ENCODE measurements around the gene NEK10. TPM values are rescaled to one million over a fixed set of nuclear protein-coding genes. Genes with fewer than 3 reads are reported as not detected.

Gene NEK10
- total RNA-seq, 1 experiment from 2014 or later, result 5.7 TPM

DNA sequence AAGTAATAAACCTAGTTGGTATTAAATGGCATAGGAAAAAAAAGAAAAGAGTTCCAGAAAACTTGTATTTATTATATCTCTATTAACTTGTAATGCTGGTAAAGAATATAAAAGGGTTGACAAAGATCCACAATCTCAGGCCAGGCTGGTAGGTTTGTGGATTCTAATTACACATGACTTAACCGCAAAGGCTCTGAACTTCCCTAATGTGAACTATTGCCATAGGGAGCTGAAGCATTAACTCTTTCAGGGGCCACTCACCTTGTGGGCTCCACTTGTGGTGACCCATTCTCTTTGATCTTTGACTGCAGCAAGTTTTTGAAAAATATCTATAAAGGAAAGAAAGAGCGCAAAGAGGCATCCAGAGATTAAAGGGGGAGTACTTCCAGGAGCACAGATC lies 58.5 kb downstream of the NEK10 start:
- H3K36me3 ChIP-seq (ENCODE audit: control insufficient read depth, insufficient read depth, low read length), result no peaks in the 10 kb centered on the region
- H3K4me1 ChIP-seq (ENCODE audit: control insufficient read depth, insufficient read depth, low read length), result peaks cover 18% of the 10 kb centered on the region
- peak overlapping the region; percentile 61 for H3K27ac ChIP-seq (ENCODE audit: low read length)
- ChIA-PET POLR2A (interaction anchor here (0.5 kb wide), 1 partner anchor 71 kb away, joined by 4 read pairs; no protein-coding TSS in a partner anchor), CTCF (no interaction called here)
- peaks cover 11% of the 10 kb centered on the region; the same call in 1 of the 2 replicates for H3K9me3 ChIP-seq (ENCODE audit: control insufficient read depth, insufficient read depth, low read depth, low read length)
- no peak overlapping the region for H3K4me3 ChIP-seq (ENCODE audit: low read depth in 2 of 2, low read length in 2 of 2)
- ATAC-seq (no peak), DNase-seq (ENCODE audit: low read depth, low spot score) (no peak)
- intact Hi-C loops (cut with micrococcal nuclease; ENCODE audit: unreplicated experiment), result no loop called here
- BruUV-seq (replicated peaks), result no TSS peak
- H3K27me3 ChIP-seq (ENCODE audit: control insufficient read depth, insufficient read depth, low read length), result no peaks in the 10 kb centered on the region
- TF ChIP-seq TCF7L2 (IDR thresholded peaks at IDR 0.05; ENCODE audit: low read depth, low read length), result no peak
- TF ChIP-seq POLR2AphosphoS5 (IDR thresholded peaks at IDR 0.05; ENCODE audit: low read depth, low read length), result no peak
- TF ChIP-seq, protein P1, sequence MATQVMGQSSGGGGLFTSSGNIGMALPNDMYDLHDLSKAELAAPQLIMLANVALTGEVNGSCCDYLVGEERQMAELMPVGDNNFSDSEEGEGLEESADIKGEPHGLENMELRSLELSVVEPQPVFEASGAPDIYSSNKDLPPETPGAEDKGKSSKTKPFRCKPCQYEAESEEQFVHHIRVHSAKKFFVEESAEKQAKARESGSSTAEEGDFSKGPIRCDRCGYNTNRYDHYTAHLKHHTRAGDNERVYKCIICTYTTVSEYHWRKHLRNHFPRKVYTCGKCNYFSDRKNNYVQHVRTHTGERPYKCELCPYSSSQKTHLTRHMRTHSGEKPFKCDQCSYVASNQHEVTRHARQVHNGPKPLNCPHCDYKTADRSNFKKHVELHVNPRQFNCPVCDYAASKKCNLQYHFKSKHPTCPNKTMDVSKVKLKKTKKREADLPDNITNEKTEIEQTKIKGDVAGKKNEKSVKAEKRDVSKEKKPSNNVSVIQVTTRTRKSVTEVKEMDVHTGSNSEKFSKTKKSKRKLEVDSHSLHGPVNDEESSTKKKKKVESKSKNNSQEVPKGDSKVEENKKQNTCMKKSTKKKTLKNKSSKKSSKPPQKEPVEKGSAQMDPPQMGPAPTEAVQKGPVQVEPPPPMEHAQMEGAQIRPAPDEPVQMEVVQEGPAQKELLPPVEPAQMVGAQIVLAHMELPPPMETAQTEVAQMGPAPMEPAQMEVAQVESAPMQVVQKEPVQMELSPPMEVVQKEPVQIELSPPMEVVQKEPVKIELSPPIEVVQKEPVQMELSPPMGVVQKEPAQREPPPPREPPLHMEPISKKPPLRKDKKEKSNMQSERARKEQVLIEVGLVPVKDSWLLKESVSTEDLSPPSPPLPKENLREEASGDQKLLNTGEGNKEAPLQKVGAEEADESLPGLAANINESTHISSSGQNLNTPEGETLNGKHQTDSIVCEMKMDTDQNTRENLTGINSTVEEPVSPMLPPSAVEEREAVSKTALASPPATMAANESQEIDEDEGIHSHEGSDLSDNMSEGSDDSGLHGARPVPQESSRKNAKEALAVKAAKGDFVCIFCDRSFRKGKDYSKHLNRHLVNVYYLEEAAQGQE (IDR thresholded peaks at IDR 0.05; ENCODE audit: insufficient read depth in 1 of 2, low read depth in 2 of 2, low read length in 1 of 2), result no peak
- TF ChIP-seq SIN3A (IDR thresholded peaks at IDR 0.05; ENCODE audit: borderline replicate concordance, insufficient read depth, low read depth, low read length), result no peak
- in situ Hi-C loops (cut with HindIII; ENCODE audit: low pct_unique_long_range_greater_than_20kb, low sequenced_read_pairs), result no loop called here

DNA sequence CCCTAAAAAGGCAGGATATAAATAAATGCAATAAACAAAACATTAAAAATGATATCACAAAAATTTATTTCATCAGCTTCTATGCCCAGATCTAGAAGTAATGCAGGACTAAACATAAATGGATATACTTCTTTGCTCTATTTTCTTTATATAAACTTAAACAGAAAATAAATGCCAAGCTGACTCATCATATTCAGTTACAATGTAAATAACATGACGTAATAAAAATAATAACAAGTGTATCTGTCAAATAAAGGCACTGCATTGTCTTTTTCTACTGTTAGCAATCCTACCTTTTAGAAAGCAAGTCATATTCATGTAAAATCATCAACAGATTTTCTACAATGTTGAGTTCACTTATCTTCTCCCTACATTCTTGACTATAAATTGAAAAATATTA lies 61.6 kb downstream of the NEK10 start:
- intact Hi-C loops (cut with micrococcal nuclease; ENCODE audit: unreplicated experiment) (no loop called here), in situ Hi-C loops (cut with HindIII; ENCODE audit: low pct_unique_long_range_greater_than_20kb, low sequenced_read_pairs) (no loop called here)
- H3K27me3 ChIP-seq (ENCODE audit: control insufficient read depth, insufficient read depth, low read length), result no peaks in the 10 kb centered on the region
- peaks cover 11% of the 10 kb centered on the region; the same call in 1 of the 2 replicates for H3K9me3 ChIP-seq (ENCODE audit: control insufficient read depth, insufficient read depth, low read depth, low read length)
- H3K27ac ChIP-seq (ENCODE audit: low read length), result no peak overlapping the region
- ChIA-PET CTCF (no interaction called here), POLR2A (no interaction called here)
- no peak for ATAC-seq
- peaks cover 18% of the 10 kb centered on the region for H3K4me1 ChIP-seq (ENCODE audit: control insufficient read depth, insufficient read depth, low read length)
- TF ChIP-seq, protein P2, sequence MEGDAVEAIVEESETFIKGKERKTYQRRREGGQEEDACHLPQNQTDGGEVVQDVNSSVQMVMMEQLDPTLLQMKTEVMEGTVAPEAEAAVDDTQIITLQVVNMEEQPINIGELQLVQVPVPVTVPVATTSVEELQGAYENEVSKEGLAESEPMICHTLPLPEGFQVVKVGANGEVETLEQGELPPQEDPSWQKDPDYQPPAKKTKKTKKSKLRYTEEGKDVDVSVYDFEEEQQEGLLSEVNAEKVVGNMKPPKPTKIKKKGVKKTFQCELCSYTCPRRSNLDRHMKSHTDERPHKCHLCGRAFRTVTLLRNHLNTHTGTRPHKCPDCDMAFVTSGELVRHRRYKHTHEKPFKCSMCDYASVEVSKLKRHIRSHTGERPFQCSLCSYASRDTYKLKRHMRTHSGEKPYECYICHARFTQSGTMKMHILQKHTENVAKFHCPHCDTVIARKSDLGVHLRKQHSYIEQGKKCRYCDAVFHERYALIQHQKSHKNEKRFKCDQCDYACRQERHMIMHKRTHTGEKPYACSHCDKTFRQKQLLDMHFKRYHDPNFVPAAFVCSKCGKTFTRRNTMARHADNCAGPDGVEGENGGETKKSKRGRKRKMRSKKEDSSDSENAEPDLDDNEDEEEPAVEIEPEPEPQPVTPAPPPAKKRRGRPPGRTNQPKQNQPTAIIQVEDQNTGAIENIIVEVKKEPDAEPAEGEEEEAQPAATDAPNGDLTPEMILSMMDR (IDR thresholded peaks at IDR 0.05), result no peak
- TF ChIP-seq, protein P1 (IDR thresholded peaks at IDR 0.05; ENCODE audit: insufficient read depth in 1 of 2, low read depth in 2 of 2, low read length in 1 of 2), result no peak
- TF ChIP-seq TCF7L2 (IDR thresholded peaks at IDR 0.05; ENCODE audit: low read depth, low read length) (no peak), SIN3A (IDR thresholded peaks at IDR 0.05; ENCODE audit: borderline replicate concordance, insufficient read depth, low read depth, low read length) (no peak), POLR2AphosphoS5 (IDR thresholded peaks at IDR 0.05; ENCODE audit: low read depth, low read length) (no peak)
- DNase-seq (ENCODE audit: low read depth, low spot score), result no peak
- no peak overlapping the region for H3K4me3 ChIP-seq (ENCODE audit: low read depth in 2 of 2, low read length in 2 of 2)
- no peaks in the 10 kb centered on the region for H3K36me3 ChIP-seq (ENCODE audit: control insufficient read depth, insufficient read depth, low read length)
- BruUV-seq (replicated peaks), result no TSS peak

All from Panc1 (cell line).